HepG2 (cell line): Measurements from ENCODE around the gene LTBR. TPM values are rescaled to one million over a fixed set of nuclear protein-coding genes. Genes with fewer than 3 reads are reported as not detected.

ENCODE experiments used
- ASH2L ChIP-seq: fragments of 300-600, 200-600 bp; sonication (generic); IDR thresholded peaks from 2 replicates; pipeline ENCODE4 v1.7.0; 2017; ENCODE audit warnings: low read depth, mild to moderate bottlenecking, moderate library complexity, mixed read lengths, low read length; ENCODE audit not compliant: insufficient read length
- HMGA1 ChIP-seq: sonication (generic); formaldehyde crosslinking; conservative IDR thresholded peaks from 2 replicates; pipeline ENCODE4 v1.4.0; 2020; ENCODE audit warnings: missing genetic modification reagents
- TIGD3 ChIP-seq: sonication (generic); formaldehyde crosslinking; IDR thresholded peaks from 2 replicates; pipeline ENCODE4 v1.5.1; 2020; ENCODE audit warnings: mild to moderate bottlenecking, missing genetic modification reagents, borderline replicate concordance
- ZHX2 ChIP-seq, 2 experiments: sonication (generic) in 1 of 2; formaldehyde crosslinking in 1 of 2; IDR thresholded peaks; 2 replicates each; pipeline versions ENCODE4 v1.6.1 to v1.9.0; 2014 to 2022; ENCODE audit warnings: antibody characterized with exemption in 1 of 2, borderline replicate concordance in 1 of 2, inconsistent platforms in 1 of 2, low read depth in 1 of 2, missing genetic modification reagents in 1 of 2
- ZNF652 ChIP-seq: IDR thresholded peaks from 2 replicates; pipeline ENCODE4 v1.6.1; 2016; ENCODE audit warnings: low read depth, borderline replicate concordance
- polyA plus RNA-seq, 8 experiments: library from polyadenylated mRNA; depleted of rRNA in 3 of 8; stranded (reverse) in 7 of 8; unstranded in 1 of 8; fragments of >200 nt; fragmentation: Illumina TruSeq in 4 of 8; extraction: Trizol in 4 of 8; gene quantifications; 2 replicates each; pipeline versions ENCODE4 v1.2.1 to v1.2.3, GENCODE V29; 2011 to 2016; ENCODE audit warnings: low read depth in 4 of 8, missing spikeins in 1 of 8, mixed read lengths in 1 of 8; ENCODE audit not compliant: insufficient read depth in 1 of 8
- total RNA-seq, 5 experiments: library from RNA; depleted of rRNA; stranded (reverse); fragments of >200 nt; fragmentation: Illumina TruSeq; extraction: Trizol; gene quantifications; 2 replicates each; pipeline ENCODE4 v1.2.3, GENCODE V29; 2016; ENCODE audit warnings: low read depth in 1 of 5

Gene LTBR
- total and polyA plus RNA-seq, 2 of the 13 experiments (the other 11 are each of a cell fraction or from before 2014, with no cell fraction given) = 31.4 to 34.8 TPM

- TF ChIP-seq ZHX2 (IDR thresholded peaks at IDR 0.05; ENCODE audit: low read depth) = no peak
- TF ChIP-seq ZHX2 (CRISPR knock-in tag; IDR thresholded peaks at IDR 0.05; ENCODE audit: borderline replicate concordance) = no peak
- 0 out of 2 replicates have a peak, but pooled peaks have one; percentile 2 for TF ChIP-seq TIGD3
- TF ChIP-seq ZNF652 = peak; percentile 99
- peak; percentile 23 for TF ChIP-seq ASH2L
- no peak for TF ChIP-seq HMGA1 (CRISPR knock-in tag)
Measured at GRCh38 chr12:6342140-6342889, 41.6 kb upstream of the LTBR start (continued).
